Measurements from ENCODE around the gene KIF3A.

The KIF3A gene

DNA sequence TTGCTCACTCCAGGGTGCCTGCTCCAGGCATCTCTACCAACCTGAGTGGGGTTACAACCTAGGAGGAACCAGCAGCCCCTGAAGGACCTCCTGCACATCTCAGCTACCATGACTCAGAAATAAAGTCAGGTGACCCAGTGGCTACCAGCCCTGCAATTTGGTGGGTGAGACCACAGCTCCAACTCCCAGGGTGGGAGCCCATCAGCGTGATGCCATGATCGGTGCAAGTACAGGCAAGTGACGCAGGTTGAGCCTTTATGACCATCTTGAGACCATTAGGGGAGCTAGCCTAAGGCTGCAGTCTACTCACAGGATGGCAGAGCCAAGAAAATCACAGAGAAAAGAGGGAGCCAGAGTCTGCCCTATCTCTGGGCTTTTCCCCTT, 31.1 kb upstream of the KIF3A start (continued):
- TF ChIP-seq EGR2 (tag by site-specific recombination; IDR thresholded peaks at IDR 0.05; ENCODE audit: low read depth) (no peak), BCL11A (tag by site-specific recombination; IDR thresholded peaks at IDR 0.05; ENCODE audit: low read depth) (no peak), ZNF660 (tag by site-specific recombination; IDR thresholded peaks at IDR 0.05) (no peak), ZNF785 (tag by site-specific recombination; IDR thresholded peaks at IDR 0.05) (no peak)

DNA sequence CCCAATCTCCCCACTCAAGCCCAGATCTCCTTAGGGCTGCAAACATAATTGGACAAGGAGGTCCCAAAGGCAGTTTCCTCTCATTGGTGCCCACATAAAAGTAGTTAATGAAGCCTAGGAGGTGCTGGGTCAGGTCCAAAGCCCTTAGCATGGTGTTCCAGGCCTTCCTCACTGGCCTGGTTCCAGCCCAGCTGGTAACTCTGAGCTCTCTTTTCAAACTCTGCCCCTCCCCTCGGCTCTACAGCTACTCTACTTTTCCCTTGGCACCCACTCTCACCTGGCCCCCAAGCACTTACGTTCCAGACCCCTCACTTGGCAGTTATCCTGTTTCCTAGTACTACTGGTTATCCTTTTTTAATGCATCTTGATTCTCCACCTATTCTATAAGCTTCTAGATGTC, 29.8 kb upstream of the KIF3A start:
- Histone ChIP-seq H3K4me3 (ENCODE audit: low read depth, low read length) (no peak overlapping the region), H3K9me3 (ENCODE audit: control insufficient read depth, insufficient read depth, low read depth, low read length) (no peaks in the 10 kb centered on the region), H3K4me1 (ENCODE audit: control insufficient read depth, insufficient read depth, low read length) (no peaks in the 10 kb centered on the region), H3K27ac (ENCODE audit: extremely low read depth, low read depth, low read length) (no peak overlapping the region), H3K36me3 (ENCODE audit: control insufficient read depth in 2 of 2, insufficient read depth in 1 of 2, low read length in 2 of 2) (peaks cover 0 to 40% of the 10 kb centered on the region in 2 experiments; a peak in 1 of 3 replicates)
- TF ChIP-seq ZNF324 (tag by site-specific recombination; IDR thresholded peaks at IDR 0.05): no peak
- TF ChIP-seq ZNF394 (tag by site-specific recombination; IDR thresholded peaks at IDR 0.05; ENCODE audit: borderline replicate concordance): peak; percentile 12; the same call in 1 of the 2 replicates
- TF ChIP-seq ZNF677 (tag by site-specific recombination; IDR thresholded peaks at IDR 0.05): no peak
- no peak for TF ChIP-seq EGR2 (tag by site-specific recombination; IDR thresholded peaks at IDR 0.05; ENCODE audit: low read depth)
- ChIA-PET CTCF (interaction anchor here (0.9 kb wide), 1 partner anchor 10 kb away, joined by 3 read pairs; no protein-coding TSS in a partner anchor), POLR2A (interaction anchor here (0.8 to 1.3 kb wide), 2 partner anchors 10 to 30 kb away, joined by 3 to 4 read pairs; partner anchors contain the start of genes KIF3A and SEPTIN8)

GRCh38 chr5:132766806-132767055, 29.4 kb upstream of the KIF3A start:
- no peak for TF ChIP-seq MYNN (tag by site-specific recombination; IDR thresholded peaks at IDR 0.05; ENCODE audit: borderline replicate concordance)
- TF ChIP-seq ZNF561 (tag by site-specific recombination; IDR thresholded peaks at IDR 0.05; ENCODE audit: borderline replicate concordance): no peak
- TF ChIP-seq ZBTB1 (tag by site-specific recombination; IDR thresholded peaks at IDR 0.05): no peak
- TF ChIP-seq ZNF19 (tag by site-specific recombination; IDR thresholded peaks at IDR 0.05; ENCODE audit: low read depth): no peak
- no peak for TF ChIP-seq SALL2 (tag by site-specific recombination; IDR thresholded peaks at IDR 0.05; ENCODE audit: borderline replicate concordance)
- Histone ChIP-seq H3K4me1 (ENCODE audit: control insufficient read depth, insufficient read depth, low read length) (no peaks in the 10 kb centered on the region), H3K36me3 (ENCODE audit: control insufficient read depth in 2 of 2, insufficient read depth in 1 of 2, low read length in 2 of 2) (peaks cover 0 to 44% of the 10 kb centered on the region in 2 experiments; a peak in 1 of 3 replicates), H3K9me3 (ENCODE audit: control insufficient read depth, insufficient read depth, low read depth, low read length) (no peaks in the 10 kb centered on the region), H3K4me3 (ENCODE audit: low read depth, low read length) (no peak overlapping the region), H3K27ac (ENCODE audit: extremely low read depth, low read depth, low read length) (no peak overlapping the region)
- POLR2A ChIA-PET: interaction anchor here (0.7 to 1.3 kb wide), 2 partner anchors 29 to 54 kb away, joined by 3 to 4 read pairs; partner anchors contain the start of gene KIF3A
- CTCF ChIA-PET: interaction anchor here (0.8 to 0.9 kb wide), 2 partner anchors 11 to 13 kb away, joined by 3 to 5 read pairs; no protein-coding TSS in a partner anchor

DNA sequence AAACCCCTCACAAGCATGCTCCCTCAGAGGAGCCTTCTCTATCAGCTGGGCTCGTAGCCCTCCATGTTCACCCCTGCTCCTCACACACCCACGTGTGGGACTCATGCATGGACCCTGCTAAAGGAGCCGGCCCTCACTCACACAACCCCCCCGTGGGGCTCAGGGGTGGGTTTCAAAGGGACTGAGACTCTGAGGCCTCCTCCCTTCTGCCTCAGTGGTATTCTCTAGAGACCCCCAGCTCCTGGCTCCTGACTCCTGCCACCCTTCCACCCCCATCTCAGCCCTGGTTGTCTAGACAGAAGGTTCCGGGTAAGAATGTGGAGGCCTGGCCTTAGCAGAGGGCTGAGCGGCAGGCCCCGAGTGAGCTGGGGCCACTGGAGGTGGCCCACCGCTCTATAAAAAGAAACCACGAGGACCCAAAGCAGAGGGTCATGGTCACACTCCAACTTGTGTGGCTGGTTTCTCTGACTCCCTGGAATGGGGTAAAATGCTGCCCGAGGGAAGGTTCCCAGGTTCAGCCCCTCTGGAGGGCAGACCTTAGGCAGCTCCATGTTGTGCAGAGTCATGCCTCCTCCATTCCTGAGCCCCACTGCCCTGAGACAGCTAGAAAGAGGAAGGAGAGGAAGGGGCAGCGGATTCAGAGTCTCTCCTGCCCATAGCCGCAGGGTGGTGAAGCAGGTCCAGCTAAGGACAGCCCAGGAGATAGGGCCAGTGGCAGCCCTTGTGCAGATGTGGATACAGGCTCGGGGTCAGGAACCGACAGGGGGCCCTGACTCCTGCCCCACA, 28.9 kb upstream of the KIF3A start:
- H3K4me3 ChIP-seq (ENCODE audit: low read depth, low read length): no peak overlapping the region
- ChIA-PET CTCF (interaction anchor here (0.8 kb wide), 1 partner anchor 13 kb away, joined by 5 read pairs; no protein-coding TSS in a partner anchor), POLR2A (interaction anchor here (0.7 to 1.4 kb wide), 3 partner anchors 9 to 54 kb away, joined by 3 to 6 read pairs (median 4); partner anchors contain the start of gene KIF3A)
- no peak for TF ChIP-seq ZFP37 (tag by site-specific recombination; IDR thresholded peaks at IDR 0.05)
- no peak for TF ChIP-seq ZNF10 (tag by site-specific recombination; IDR thresholded peaks at IDR 0.05)
- H3K36me3 ChIP-seq (ENCODE audit: control insufficient read depth in 2 of 2, insufficient read depth in 1 of 2, low read length in 2 of 2): peaks cover 1 to 49% of the 10 kb centered on the region in 2 experiments; a peak in 1 of 3 replicates
- no peaks in the 10 kb centered on the region for H3K4me1 ChIP-seq (ENCODE audit: control insufficient read depth, insufficient read depth, low read length)
- H3K27ac ChIP-seq (ENCODE audit: extremely low read depth, low read depth, low read length): no peak overlapping the region
- no peaks in the 10 kb centered on the region for H3K9me3 ChIP-seq (ENCODE audit: control insufficient read depth, insufficient read depth, low read depth, low read length)

DNA sequence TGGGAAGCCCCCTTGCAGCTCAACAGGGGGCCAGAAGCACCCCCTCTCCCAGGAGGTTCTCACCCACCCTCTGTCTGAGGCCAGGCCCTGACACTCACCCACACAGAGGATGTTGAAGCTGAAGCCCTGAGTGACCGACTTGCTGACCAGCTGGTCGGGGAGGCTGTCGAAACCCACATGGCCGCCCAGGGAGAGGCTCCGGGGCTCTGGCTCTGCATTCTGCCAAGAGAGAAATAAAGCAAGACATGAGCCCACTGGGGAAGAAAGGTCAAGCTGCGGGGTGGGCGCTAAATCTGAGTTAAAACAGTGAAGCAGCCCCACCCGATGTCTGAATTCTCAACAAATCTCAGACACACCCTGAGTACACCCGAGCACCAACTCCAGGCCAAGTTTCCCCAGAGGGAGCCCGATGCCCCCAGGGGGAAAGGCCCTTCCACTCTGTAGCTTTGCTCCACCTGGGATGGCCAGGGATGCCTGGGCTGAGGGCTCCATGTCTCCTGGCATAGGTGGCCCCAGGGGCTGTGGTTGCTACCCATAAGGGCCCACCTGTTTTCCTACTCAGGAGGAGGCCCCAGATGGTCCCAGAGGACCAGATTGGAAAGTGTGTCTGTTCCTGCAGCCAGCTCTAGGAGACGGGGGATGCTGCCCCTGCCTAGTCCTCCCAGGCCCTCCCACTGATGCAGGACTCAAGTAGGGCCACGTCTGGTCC, 28.1 kb upstream of the KIF3A start:
- peaks cover 4 to 57% of the 10 kb centered on the region in 2 experiments; a peak in 2 of 3 replicates for H3K36me3 ChIP-seq (ENCODE audit: control insufficient read depth in 2 of 2, insufficient read depth in 1 of 2, low read length in 2 of 2)
- H3K4me3 ChIP-seq (ENCODE audit: low read depth, low read length): no peak overlapping the region
- no peaks in the 10 kb centered on the region for H3K9me3 ChIP-seq (ENCODE audit: control insufficient read depth, insufficient read depth, low read depth, low read length)
- ChIA-PET CTCF (interaction anchor here (1.0 kb wide), 1 partner anchor 177 kb away, joined by 3 read pairs; no protein-coding TSS in a partner anchor), POLR2A (interaction anchor here (1.4 kb wide), 1 partner anchor 10 kb away, joined by 6 read pairs; no protein-coding TSS in a partner anchor)
- TF ChIP-seq, protein P1, sequence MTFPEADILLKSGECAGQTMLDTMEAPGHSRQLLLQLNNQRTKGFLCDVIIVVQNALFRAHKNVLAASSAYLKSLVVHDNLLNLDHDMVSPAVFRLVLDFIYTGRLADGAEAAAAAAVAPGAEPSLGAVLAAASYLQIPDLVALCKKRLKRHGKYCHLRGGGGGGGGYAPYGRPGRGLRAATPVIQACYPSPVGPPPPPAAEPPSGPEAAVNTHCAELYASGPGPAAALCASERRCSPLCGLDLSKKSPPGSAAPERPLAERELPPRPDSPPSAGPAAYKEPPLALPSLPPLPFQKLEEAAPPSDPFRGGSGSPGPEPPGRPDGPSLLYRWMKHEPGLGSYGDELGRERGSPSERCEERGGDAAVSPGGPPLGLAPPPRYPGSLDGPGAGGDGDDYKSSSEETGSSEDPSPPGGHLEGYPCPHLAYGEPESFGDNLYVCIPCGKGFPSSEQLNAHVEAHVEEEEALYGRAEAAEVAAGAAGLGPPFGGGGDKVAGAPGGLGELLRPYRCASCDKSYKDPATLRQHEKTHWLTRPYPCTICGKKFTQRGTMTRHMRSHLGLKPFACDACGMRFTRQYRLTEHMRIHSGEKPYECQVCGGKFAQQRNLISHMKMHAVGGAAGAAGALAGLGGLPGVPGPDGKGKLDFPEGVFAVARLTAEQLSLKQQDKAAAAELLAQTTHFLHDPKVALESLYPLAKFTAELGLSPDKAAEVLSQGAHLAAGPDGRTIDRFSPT (tag by site-specific recombination; IDR thresholded peaks at IDR 0.05): no peak
- peak; percentile 47 for TF ChIP-seq KLF1 (tag by site-specific recombination; IDR thresholded peaks at IDR 0.05)
- no peaks in the 10 kb centered on the region for H3K4me1 ChIP-seq (ENCODE audit: control insufficient read depth, insufficient read depth, low read length)
- H3K27ac ChIP-seq (ENCODE audit: extremely low read depth, low read depth, low read length): no peak overlapping the region

Measured in HEK293 (cell line).